PC-9 (cell line): ENCODE results near the gene ANKRD52.

Source experiments
- EZH2 ChIP-seq: fragments of 200-600 bp; sonication (generic); IDR thresholded peaks from 2 replicates; pipeline ENCODE4 v1.8.0; 2017; ENCODE audit warnings: antibody characterized with exemption, low read depth
- TF ChIP-seq, protein P1 (sequence below): fragments of 200-600 bp; sonication (generic); conservative IDR thresholded peaks from 2 replicates; pipeline ENCODE4 v1.6.1; 2017; ENCODE audit warnings: mixed run types, antibody characterized with exemption, mild to moderate bottlenecking, moderate library complexity

- TF ChIP-seq, protein P1, sequence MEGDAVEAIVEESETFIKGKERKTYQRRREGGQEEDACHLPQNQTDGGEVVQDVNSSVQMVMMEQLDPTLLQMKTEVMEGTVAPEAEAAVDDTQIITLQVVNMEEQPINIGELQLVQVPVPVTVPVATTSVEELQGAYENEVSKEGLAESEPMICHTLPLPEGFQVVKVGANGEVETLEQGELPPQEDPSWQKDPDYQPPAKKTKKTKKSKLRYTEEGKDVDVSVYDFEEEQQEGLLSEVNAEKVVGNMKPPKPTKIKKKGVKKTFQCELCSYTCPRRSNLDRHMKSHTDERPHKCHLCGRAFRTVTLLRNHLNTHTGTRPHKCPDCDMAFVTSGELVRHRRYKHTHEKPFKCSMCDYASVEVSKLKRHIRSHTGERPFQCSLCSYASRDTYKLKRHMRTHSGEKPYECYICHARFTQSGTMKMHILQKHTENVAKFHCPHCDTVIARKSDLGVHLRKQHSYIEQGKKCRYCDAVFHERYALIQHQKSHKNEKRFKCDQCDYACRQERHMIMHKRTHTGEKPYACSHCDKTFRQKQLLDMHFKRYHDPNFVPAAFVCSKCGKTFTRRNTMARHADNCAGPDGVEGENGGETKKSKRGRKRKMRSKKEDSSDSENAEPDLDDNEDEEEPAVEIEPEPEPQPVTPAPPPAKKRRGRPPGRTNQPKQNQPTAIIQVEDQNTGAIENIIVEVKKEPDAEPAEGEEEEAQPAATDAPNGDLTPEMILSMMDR: no peak; the same call in 1 of the 2 replicates
- no peak for TF ChIP-seq EZH2
Measured at GRCh38 chr12:56222531-56222895, 35.7 kb downstream of the ANKRD52 start.
